ENCODE data around the gene FHIT.

Gene FHIT

DNA sequence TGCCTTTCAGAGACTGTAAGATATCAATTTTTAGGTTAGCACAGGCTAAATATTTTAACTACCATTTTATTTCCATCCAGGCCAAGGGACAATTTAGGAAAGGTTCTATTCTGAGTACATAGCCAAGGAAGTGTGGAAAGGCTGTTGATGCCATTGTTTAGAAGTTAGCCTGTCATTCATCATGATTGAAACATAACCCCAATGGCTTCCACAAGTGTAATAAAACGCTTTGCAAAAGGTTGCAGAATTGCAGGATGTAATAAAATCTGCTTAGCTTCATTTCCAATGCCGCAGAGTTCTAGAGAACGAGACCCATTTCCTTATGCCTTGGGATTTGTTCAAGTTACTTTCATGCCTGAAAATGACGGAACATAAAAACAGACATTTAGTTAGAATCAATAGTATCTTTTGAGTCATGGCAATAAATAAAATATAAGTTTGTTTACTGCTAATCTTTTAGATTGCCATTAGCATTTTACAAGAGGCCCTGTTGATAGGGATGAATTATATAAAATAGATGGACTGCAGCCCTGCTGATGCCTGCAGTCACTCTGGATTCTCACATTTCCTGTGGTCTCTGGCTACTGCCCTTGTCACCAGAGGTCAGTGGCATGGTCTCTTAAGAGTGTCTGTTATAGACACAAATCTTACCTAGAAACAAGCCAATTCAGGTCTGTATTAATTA is 1523.2 kb downstream of the FHIT start:
- no peak for FAIRE-seq
- TF ChIP-seq, protein P1, sequence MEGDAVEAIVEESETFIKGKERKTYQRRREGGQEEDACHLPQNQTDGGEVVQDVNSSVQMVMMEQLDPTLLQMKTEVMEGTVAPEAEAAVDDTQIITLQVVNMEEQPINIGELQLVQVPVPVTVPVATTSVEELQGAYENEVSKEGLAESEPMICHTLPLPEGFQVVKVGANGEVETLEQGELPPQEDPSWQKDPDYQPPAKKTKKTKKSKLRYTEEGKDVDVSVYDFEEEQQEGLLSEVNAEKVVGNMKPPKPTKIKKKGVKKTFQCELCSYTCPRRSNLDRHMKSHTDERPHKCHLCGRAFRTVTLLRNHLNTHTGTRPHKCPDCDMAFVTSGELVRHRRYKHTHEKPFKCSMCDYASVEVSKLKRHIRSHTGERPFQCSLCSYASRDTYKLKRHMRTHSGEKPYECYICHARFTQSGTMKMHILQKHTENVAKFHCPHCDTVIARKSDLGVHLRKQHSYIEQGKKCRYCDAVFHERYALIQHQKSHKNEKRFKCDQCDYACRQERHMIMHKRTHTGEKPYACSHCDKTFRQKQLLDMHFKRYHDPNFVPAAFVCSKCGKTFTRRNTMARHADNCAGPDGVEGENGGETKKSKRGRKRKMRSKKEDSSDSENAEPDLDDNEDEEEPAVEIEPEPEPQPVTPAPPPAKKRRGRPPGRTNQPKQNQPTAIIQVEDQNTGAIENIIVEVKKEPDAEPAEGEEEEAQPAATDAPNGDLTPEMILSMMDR (IDR thresholded peaks at IDR 0.05; ENCODE audit: insufficient read depth, missing control alignments): no peak
- DNase-seq (ENCODE audit: insufficient read length, low spot score): no peak

DNA sequence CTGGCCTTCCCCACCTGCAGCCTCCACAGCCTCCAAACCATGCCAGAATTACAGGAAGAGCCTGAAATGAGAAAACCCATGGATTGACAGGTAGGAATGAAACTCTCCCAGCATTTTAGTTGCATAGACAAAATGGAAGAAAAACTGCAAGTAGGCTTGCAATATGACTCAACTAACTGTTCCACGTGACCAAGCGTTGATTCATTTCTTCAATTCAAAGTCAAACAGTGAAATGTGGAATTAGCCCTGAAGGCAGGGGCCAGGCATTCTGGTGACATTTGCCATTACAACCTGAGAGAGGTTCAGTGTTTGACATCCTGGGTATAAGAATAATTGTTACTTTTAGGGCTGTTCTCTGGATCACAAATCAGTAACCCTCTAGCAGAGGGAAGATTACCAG is 1525.0 kb downstream of the FHIT start:
- DNase-seq (ENCODE audit: insufficient read length, low spot score) (no peak), FAIRE-seq (no peak)
- TF ChIP-seq, protein P1 (IDR thresholded peaks at IDR 0.05; ENCODE audit: insufficient read depth, missing control alignments): no peak

DNA sequence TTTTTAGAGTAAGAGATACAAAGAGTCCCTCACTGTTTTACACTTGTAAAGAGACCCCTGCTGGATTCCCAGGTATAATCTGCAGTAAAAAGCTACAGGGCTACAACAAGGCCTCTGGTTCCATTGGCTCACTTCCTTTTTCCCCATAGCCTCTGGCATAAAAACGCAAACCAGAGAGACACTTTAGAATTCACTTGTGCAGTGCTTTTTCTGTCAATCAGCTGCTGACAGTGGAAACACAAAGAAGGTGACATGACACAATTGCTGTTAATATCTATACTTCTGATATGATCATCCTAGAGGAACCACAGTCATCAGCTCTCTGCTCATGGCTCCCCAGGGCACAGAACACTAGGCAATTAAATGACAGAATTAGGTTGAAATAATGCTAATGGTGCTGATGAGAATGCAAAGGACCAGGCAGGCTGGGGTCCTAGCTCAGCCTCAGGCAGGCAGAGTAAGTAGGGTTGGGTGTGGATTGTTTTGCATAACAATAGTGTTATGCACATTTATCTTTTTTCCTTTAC is 1533.5 kb downstream of the FHIT start:
- FAIRE-seq (no peak), DNase-seq (ENCODE audit: insufficient read length, low spot score) (no peak)
- TF ChIP-seq, protein P1 (IDR thresholded peaks at IDR 0.05; ENCODE audit: insufficient read depth, missing control alignments): no peak

DNA sequence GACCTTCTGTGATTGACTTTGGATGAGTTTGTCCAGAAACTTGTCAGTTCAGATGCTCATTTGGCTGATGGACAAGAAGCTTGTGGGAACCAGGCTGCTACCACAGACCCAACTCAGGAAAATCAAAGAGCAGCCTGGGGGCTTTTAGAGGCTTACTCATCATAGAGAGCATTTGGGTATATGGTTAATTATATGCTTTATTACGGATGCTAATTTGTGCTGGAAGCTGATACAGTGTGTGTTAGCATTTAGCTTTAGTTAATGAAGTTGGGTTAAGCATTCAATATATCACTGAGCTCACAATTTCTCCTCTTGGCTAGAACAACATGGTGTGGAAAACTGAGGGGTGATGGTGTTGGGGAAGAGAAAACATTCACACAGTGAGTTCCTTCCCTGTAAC is 1537.2 kb downstream of the FHIT start:
- TF ChIP-seq, protein P1 (IDR thresholded peaks at IDR 0.05; ENCODE audit: insufficient read depth, missing control alignments): no peak
- FAIRE-seq (no peak), DNase-seq (ENCODE audit: insufficient read length, low spot score) (no peak)

DNA sequence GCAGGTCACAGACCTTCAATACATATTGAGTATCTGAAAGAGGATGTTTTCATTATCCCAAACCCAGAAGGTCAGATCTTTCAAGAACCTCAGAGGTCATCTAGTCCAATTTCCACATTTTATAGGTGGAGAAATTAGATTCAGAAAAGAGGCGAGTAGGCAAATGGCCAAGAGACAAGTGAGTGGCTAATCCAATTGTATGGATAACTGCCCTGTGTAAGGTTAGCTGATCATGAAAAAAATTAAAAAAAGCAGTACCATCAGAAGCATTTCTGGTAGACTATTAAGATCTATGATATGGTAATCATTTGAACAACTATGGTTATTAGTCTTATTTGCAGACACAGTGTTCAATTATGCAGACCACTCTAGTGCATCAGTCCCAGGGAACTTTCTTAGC is 1540.7 kb downstream of the FHIT start:
- no peak for DNase-seq (ENCODE audit: insufficient read length, low spot score)
- TF ChIP-seq, protein P1 (IDR thresholded peaks at IDR 0.05; ENCODE audit: insufficient read depth, missing control alignments): no peak
- no peak for FAIRE-seq

DNA sequence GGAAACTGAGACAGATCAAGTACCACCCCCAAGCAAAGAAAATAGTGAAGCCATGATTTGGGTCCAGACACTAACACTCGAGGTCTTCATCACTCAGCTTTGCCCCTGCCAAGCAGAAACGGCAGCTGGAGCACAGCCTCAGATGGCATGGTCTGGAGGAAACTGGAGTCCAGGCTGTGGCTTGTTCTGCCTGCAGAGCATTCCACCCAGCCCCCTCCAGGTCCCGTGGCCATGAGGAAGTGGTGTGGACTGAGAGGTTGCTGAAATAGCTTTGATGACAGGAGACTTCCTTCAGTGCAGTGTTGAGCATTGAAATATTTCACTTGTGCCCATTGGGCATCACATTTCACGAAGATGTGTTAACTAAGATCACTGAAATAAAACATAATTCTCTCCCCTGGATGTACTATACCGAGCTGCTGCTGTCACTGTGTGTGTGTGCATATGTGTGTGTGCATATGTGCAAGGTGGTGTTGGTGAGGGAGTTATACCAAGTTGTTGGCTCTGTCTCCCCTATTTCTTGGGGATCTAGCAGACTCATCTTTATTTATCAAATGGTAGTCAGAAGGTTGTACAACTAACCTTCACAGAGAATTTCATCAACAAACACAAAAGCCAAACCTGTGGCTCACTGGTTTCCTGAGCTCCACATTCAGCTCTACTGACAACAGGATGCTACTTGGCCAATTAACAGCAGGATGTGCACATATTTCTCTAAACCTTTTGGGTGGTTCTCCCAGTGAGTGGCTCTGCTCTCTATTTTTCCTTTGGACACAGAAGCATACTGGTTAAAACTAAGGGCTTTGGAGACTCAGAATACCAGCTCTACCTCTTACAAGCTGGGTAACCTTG is 1541.3 kb downstream of the FHIT start:
- DNase-seq (ENCODE audit: insufficient read length, low spot score) (no peak), FAIRE-seq (no peak)
- TF ChIP-seq, protein P1 (IDR thresholded peaks at IDR 0.05; ENCODE audit: insufficient read depth, missing control alignments): no peak

Data from D721Med (cell line).